GM12878 (cell line): Measurements from ENCODE around the gene SIRT2. TPM values are rescaled to one million over a fixed set of nuclear protein-coding genes. Genes with fewer than 3 reads are reported as not detected.

Source experiments
- BACH1 ChIP-seq: fragments of 450-650 bp; IDR thresholded peaks from 2 replicates; pipeline ENCODE4 v1.6.1; 2017; ENCODE audit warnings: mild to moderate bottlenecking, borderline replicate concordance
- BCL11A ChIP-seq: IDR thresholded peaks from 2 replicates; pipeline ENCODE4 v1.6.1; 2011; ENCODE audit warnings: low read depth, low read length
- CREB1 ChIP-seq: IDR thresholded peaks from 2 replicates; pipeline ENCODE4 v1.6.1; 2012; ENCODE audit warnings: low read depth, mild to moderate bottlenecking, inconsistent platforms
- CUX1 ChIP-seq: IDR thresholded peaks from 2 replicates; pipeline ENCODE4 v1.6.1; 2012; ENCODE audit warnings: improper control_type of control experiment, low read depth, low read length; ENCODE audit not compliant: insufficient replicate concordance
- ESRRA ChIP-seq: IDR thresholded peaks from 2 replicates; pipeline ENCODE4 v1.6.1; 2012; ENCODE audit warnings: mild to moderate bottlenecking, low read length, improper control_type of control experiment
- EZH2 ChIP-seq: IDR thresholded peaks from 2 replicates; pipeline ENCODE4 v1.6.1; 2012; ENCODE audit warnings: low read depth, mild to moderate bottlenecking, control low read depth, inconsistent platforms, low read length, borderline replicate concordance; ENCODE audit not compliant: control insufficient read depth
- GATAD2B ChIP-seq: fragments of 450-650 bp; conservative IDR thresholded peaks from 2 replicates; pipeline ENCODE4 v1.6.1; 2017; ENCODE audit warnings: low read depth, mild to moderate bottlenecking, moderate library complexity
- HCFC1 ChIP-seq: fragments of 150-350 bp; IDR thresholded peaks from 2 replicates; pipeline ENCODE4 v1.6.1; 2014; ENCODE audit warnings: low read length
- MEF2A ChIP-seq: IDR thresholded peaks from 2 replicates; pipeline ENCODE4 v1.6.1; 2011; ENCODE audit warnings: low read depth, mild to moderate bottlenecking, low read length, moderate library complexity; ENCODE audit not compliant: insufficient read depth
- NFYA ChIP-seq: IDR thresholded peaks from 2 replicates; pipeline ENCODE4 v1.6.1; 2011; ENCODE audit warnings: low read depth, mild to moderate bottlenecking, low read length, improper control_type of control experiment, borderline replicate concordance
- NRF1 ChIP-seq: conservative IDR thresholded peaks from 2 replicates; pipeline ENCODE4 v1.6.1; 2011; ENCODE audit warnings: mild to moderate bottlenecking, low read depth, low read length, improper control_type of control experiment
- RUNX3 ChIP-seq: IDR thresholded peaks from 2 replicates; pipeline ENCODE4 v1.6.1; 2012; ENCODE audit warnings: low read length, inconsistent platforms
- SIX5 ChIP-seq: IDR thresholded peaks from 2 replicates; pipeline ENCODE4 v1.6.1; 2011; ENCODE audit warnings: mild to moderate bottlenecking, low read depth, low read length, moderate library complexity; ENCODE audit not compliant: severe bottlenecking
- SREBF1 ChIP-seq: IDR thresholded peaks from 2 replicates; pipeline ENCODE4 v1.6.1; 2012; ENCODE audit warnings: mild to moderate bottlenecking, low read length
- SRF ChIP-seq, 2 experiments: IDR thresholded peaks; 2 replicates each; pipeline ENCODE4 v1.6.1; 2011; ENCODE audit warnings: low read depth in 2 of 2, low read length in 2 of 2, mild to moderate bottlenecking in 1 of 2, moderate library complexity in 1 of 2
- USF2 ChIP-seq: IDR thresholded peaks from 2 replicates; pipeline ENCODE4 v1.6.1; 2011; ENCODE audit warnings: low read depth, low read length, improper control_type of control experiment, borderline replicate concordance
- ZNF24 ChIP-seq: fragments of 450-650 bp; IDR thresholded peaks from 2 replicates; pipeline ENCODE4 v1.6.1; 2017; ENCODE audit warnings: antibody characterized with exemption, mild to moderate bottlenecking
- ZSCAN29 ChIP-seq: fragments of 450-650 bp; IDR thresholded peaks from 2 replicates; pipeline ENCODE4 v1.6.1; 2017; ENCODE audit warnings: mild to moderate bottlenecking, moderate library complexity
- polyA plus RNA-seq, 11 experiments: library from polyadenylated mRNA; depleted of rRNA in 4 of 11; unstranded in 6 of 11; stranded (reverse) in 5 of 11; fragments of >200 nt; fragmentation: Nextera tagmentation in 4 of 11; fragmentation: Illumina TruSeq in 1 of 11; extraction: Ambion mirVana in 4 of 11; extraction: Trizol in 1 of 11; gene quantifications; 1 replicate in 1 of 11; 2 replicates in 10 of 11; pipeline versions ENCODE4 v1.2.1 to v1.2.3, GENCODE V29; 2011 to 2016; ENCODE audit warnings: inconsistent platforms in 2 of 11, missing spikeins in 2 of 11, low read depth in 1 of 11
- total RNA-seq, 4 experiments: library from RNA; depleted of rRNA in 3 of 4; stranded (reverse); fragments of >200 nt in 3 of 4; fragmentation: Illumina TruSeq in 1 of 4; extraction: Trizol in 1 of 4; gene quantifications; 2 replicates each; pipeline versions ENCODE4 v1.2.1 to v1.2.3, GENCODE V29; 2013 to 2021
- TF ChIP-seq, protein P1 (sequence below): fragments of 450-650 bp; IDR thresholded peaks from 2 replicates; pipeline ENCODE4 v1.6.1; 2017; ENCODE audit warnings: mild to moderate bottlenecking, low read depth, inconsistent platforms; ENCODE audit not compliant: poor library complexity, severe bottlenecking
- TF ChIP-seq, protein P2 (sequence below): fragments of 450-650 bp; IDR thresholded peaks from 2 replicates; pipeline ENCODE4 v1.6.1; 2017; ENCODE audit warnings: mild to moderate bottlenecking

SIRT2 gene
- total and polyA plus RNA-seq, 10 of the 15 experiments (the other 5 are each of a cell fraction or from before 2014, with no cell fraction given), result 1.4 to 38.7 (median 24.1) TPM

- no peak for TF ChIP-seq ESRRA
- no peak; the same call in 1 of the 2 replicates for TF ChIP-seq HCFC1
- TF ChIP-seq NRF1, result 0 out of 2 replicates have a peak, but pooled peaks have one; percentile 11
- TF ChIP-seq SIX5, result no peak
- TF ChIP-seq CUX1, result no peak
- no peak for TF ChIP-seq ZSCAN29
- TF ChIP-seq, protein P1, sequence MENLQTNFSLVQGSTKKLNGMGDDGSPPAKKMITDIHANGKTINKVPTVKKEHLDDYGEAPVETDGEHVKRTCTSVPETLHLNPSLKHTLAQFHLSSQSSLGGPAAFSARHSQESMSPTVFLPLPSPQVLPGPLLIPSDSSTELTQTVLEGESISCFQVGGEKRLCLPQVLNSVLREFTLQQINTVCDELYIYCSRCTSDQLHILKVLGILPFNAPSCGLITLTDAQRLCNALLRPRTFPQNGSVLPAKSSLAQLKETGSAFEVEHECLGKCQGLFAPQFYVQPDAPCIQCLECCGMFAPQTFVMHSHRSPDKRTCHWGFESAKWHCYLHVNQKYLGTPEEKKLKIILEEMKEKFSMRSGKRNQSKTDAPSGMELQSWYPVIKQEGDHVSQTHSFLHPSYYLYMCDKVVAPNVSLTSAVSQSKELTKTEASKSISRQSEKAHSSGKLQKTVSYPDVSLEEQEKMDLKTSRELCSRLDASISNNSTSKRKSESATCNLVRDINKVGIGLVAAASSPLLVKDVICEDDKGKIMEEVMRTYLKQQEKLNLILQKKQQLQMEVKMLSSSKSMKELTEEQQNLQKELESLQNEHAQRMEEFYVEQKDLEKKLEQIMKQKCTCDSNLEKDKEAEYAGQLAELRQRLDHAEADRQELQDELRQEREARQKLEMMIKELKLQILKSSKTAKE, result peak; percentile 45
- TF ChIP-seq SRF (IDR thresholded peaks at IDR 0.05; ENCODE audit: low read depth in 2 of 2, low read length in 2 of 2), result peak in 1 of 2 experiments; percentile 18; a peak in 1 of 4 replicates
- TF ChIP-seq GATAD2B, result peak; percentile 63; the same call in 1 of the 2 replicates
- no peak for TF ChIP-seq MEF2A
- no peak for TF ChIP-seq BCL11A
- no peak for TF ChIP-seq NFYA
- TF ChIP-seq USF2, result peak; percentile 73
- TF ChIP-seq BACH1, result peak; percentile 67
- TF ChIP-seq RUNX3, result no peak
- no peak for TF ChIP-seq SREBF1
- TF ChIP-seq, protein P2, sequence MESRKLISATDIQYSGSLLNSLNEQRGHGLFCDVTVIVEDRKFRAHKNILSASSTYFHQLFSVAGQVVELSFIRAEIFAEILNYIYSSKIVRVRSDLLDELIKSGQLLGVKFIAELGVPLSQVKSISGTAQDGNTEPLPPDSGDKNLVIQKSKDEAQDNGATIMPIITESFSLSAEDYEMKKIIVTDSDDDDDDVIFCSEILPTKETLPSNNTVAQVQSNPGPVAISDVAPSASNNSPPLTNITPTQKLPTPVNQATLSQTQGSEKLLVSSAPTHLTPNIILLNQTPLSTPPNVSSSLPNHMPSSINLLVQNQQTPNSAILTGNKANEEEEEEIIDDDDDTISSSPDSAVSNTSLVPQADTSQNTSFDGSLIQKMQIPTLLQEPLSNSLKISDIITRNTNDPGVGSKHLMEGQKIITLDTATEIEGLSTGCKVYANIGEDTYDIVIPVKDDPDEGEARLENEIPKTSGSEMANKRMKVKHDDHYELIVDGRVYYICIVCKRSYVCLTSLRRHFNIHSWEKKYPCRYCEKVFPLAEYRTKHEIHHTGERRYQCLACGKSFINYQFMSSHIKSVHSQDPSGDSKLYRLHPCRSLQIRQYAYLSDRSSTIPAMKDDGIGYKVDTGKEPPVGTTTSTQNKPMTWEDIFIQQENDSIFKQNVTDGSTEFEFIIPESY, result 0 out of 2 replicates have a peak, but pooled peaks have one; percentile 35
- no peak for TF ChIP-seq EZH2
- peak; percentile 87 for TF ChIP-seq CREB1
- TF ChIP-seq ZNF24, result no peak
Observed at GRCh38 chr19:38851622-38852230, 47.7 kb downstream of the SIRT2 start (continued).
